Esophagus squamous epithelium (tissue), 4 donors: ENCODE results near the gene GPHN.

Experiments
- CTCF ChIP-seq, 6 experiments: fragments of 450-650 bp in 4 of 6; fragments of 200-600 bp in 2 of 6; sonication (generic) in 2 of 6; IDR thresholded peaks; one replicate each; pipeline ENCODE4 v1.5.1; 2016 to 2019; ENCODE audit warnings: antibody characterized with exemption in 6 of 6, mild to moderate bottlenecking in 4 of 6, moderate library complexity in 4 of 6
- POLR2A ChIP-seq, 4 donors: fragments of 450-650 bp; IDR thresholded peaks; one replicate each; pipeline ENCODE4 v1.6.1; 2017; ENCODE audit warnings: antibody characterized with exemption in 4 of 4, mild to moderate bottlenecking in 4 of 4, moderate library complexity in 3 of 4

- no peak for TF ChIP-seq CTCF (IDR thresholded peaks at IDR 0.05)
- no peak for TF ChIP-seq POLR2A (IDR thresholded peaks at IDR 0.05)
Observed at GRCh38 chr14:66939409-66939808, 431.5 kb downstream of the GPHN start.
